Measurements from ENCODE around the gene EXOC8. TPM values are rescaled to one million over a fixed set of nuclear protein-coding genes. Genes with fewer than 3 reads are reported as not detected.

EXOC8 gene
- total RNA-seq (2014; rRNA removed; shearing (Covaris generic)) (14.8 and 17.0 TPM in 2 replicates), total RNA-seq (2022) (17.4 and 18.6 TPM in 2 replicates), Bru-seq, nascent RNA (percentile 88 among the genes with signal in this experiment), BruChase-seq, experiment 1, labeled RNA remaining after a 6-hour chase (percentile 96 among the genes with signal in this experiment), BruChase-seq, experiment 2, labeled RNA remaining after a 2-hour chase (percentile 99 among the genes with signal in this experiment)
- long read RNA-seq, full-length matches to known transcripts: 8 of 8 reads
- long read RNA-seq, partial matches to known transcripts: 0 of 8 reads
- long read RNA-seq, other reads (novel, unspliced or antisense): 0 of 8 reads

GRCh38 chr1:231337472-231338269 is at the start of gene EXOC8:
TSS of gene EXOC8 (minus strand) at chr1:231337852. CDS start at chr1:231337745, 107 bp downstream.
- Histone ChIP-seq H3K9me2 (ENCODE audit: insufficient read depth, low read length) (no peaks in the 10 kb centered on the region), H4K20me1 (ENCODE audit: insufficient read depth, low read length) (peaks cover 44% of the 10 kb centered on the region), H3K27ac (ENCODE audit: low read depth, low read length, poor library complexity, severe bottlenecking) (peak within 1 kb of the TSS; percentile 96), H3K4me1 (ENCODE audit: insufficient read depth, low read length, poor library complexity, severe bottlenecking) (peaks cover 36% of the 10 kb centered on the region), H3K4me2 (ENCODE audit: low read length) (peak within 1 kb of the TSS; percentile 98), H3K9me3 (ENCODE audit: low read length) (no peaks in the 10 kb centered on the region), H3K4me3 (ENCODE audit: low read depth, low read length, poor library complexity, severe bottlenecking) (peak within 1 kb of the TSS; percentile 99), H3K79me2 (ENCODE audit: insufficient read depth, low read depth, low read length) (peaks cover 80% of the 10 kb centered on the region), H2AFZ (ENCODE audit: low read length) (peak within 1 kb of the TSS; percentile 95), H3K36me3 (ENCODE audit: insufficient read depth, low read length) (peaks cover 55% of the 10 kb centered on the region)
- intact Hi-C loops (cut with micrococcal nuclease; ENCODE audit: unreplicated experiment): loop anchor here (2.0 kb wide), 1 partner anchor 85 kb away; the partner anchor contains the start of gene EGLN1
- no TSS peak for BruUV-seq (replicated peaks)
- no peak for TF ChIP-seq EZH2phosphoT487 (IDR thresholded peaks at IDR 0.05; ENCODE audit: borderline replicate concordance, low read depth, low read length)
- 0 out of 2 replicates have a peak, but pooled peaks have one; percentile 21 for TF ChIP-seq CTCF (conservative IDR thresholded peaks at IDR 0.05; ENCODE audit: low read length)
- ChIA-PET CTCF (ENCODE audit: unreplicated experiment) (interaction anchor here (0.7 to 1.5 kb wide), 3 partner anchors 84 to 250 kb away, joined by 3 read pairs; partner anchors contain the start of gene EGLN1), POLR2A (interaction anchor here (0.7 to 3.0 kb wide), 19 partner anchors 9 to 695 kb away, joined by 3 to 12 read pairs (median 4); partner anchors contain the start of gene EGLN1)
- DNase-seq (ENCODE audit: low spot score): peak; percentile 97

- TF ChIP-seq EZH2phosphoT487 (IDR thresholded peaks at IDR 0.05; ENCODE audit: borderline replicate concordance, low read depth, low read length): no peak
- TF ChIP-seq CTCF (conservative IDR thresholded peaks at IDR 0.05; ENCODE audit: low read length): no peak
- Histone ChIP-seq H3K4me2 (ENCODE audit: low read length) (no peak overlapping the region), H3K36me3 (ENCODE audit: insufficient read depth, low read length) (no peaks in the 10 kb centered on the region; the same call in 1 of the 2 replicates), H3K9me3 (ENCODE audit: low read length) (no peaks in the 10 kb centered on the region), H3K4me3 (ENCODE audit: low read depth, low read length, poor library complexity, severe bottlenecking) (no peak overlapping the region), H3K4me1 (ENCODE audit: insufficient read depth, low read length, poor library complexity, severe bottlenecking) (no peaks in the 10 kb centered on the region), H2AFZ (ENCODE audit: low read length) (no peak overlapping the region), H3K79me2 (ENCODE audit: insufficient read depth, low read depth, low read length) (peaks cover 10% of the 10 kb centered on the region; the same call in 1 of the 2 replicates), H3K27ac (ENCODE audit: low read depth, low read length, poor library complexity, severe bottlenecking) (no peak overlapping the region), H3K9me2 (ENCODE audit: insufficient read depth, low read length) (no peaks in the 10 kb centered on the region), H4K20me1 (ENCODE audit: insufficient read depth, low read length) (no peaks in the 10 kb centered on the region)
- ChIA-PET POLR2A (interaction anchor here (0.7 to 1.2 kb wide), 3 partner anchors 34 to 594 kb away, joined by 3 read pairs; no protein-coding TSS in a partner anchor), CTCF (ENCODE audit: unreplicated experiment) (no interaction called here)
- no TSS peak for BruUV-seq (replicated peaks)
- DNase-seq (ENCODE audit: low spot score): no peak
- intact Hi-C loops (cut with micrococcal nuclease; ENCODE audit: unreplicated experiment): no loop called here
These were observed 48.8 kb upstream of the EXOC8 start for GRCh38 chr1:231386466-231386865.
